ENCODE results near the gene TNF. TPM values are rescaled to one million over a fixed set of nuclear protein-coding genes. Genes with fewer than 3 reads are reported as not detected.
A peak's percentile ranks its signal among the peaks of the same experiment; 100 is the strongest.
"Not testable (repeated sequence)": the region's sequence is repeated elsewhere in the genome, so short reads cannot be mapped to it uniquely, and the experiment has no call there.

TNF gene
- total RNA-seq, 1 experiment from 2014 or later, result not detected

GRCh38 chr6:31551371-31551770 lies 24.0 kb upstream of the TNF start:
- H3K36me3 ChIP-seq, result peaks cover 46% of the 10 kb centered on the region
- not testable (repeated sequence) for H3K27ac ChIP-seq; H3K4me1 ChIP-seq (replicated peaks); H3K27me3 ChIP-seq (replicated peaks); H3K9me3 ChIP-seq (replicated peaks); H3K4me3 ChIP-seq
- DNase-seq (ENCODE audit: low read depth in 1 of 2, low spot score in 2 of 2), result peak in 1 of 2 experiments; percentile 28

DNA sequence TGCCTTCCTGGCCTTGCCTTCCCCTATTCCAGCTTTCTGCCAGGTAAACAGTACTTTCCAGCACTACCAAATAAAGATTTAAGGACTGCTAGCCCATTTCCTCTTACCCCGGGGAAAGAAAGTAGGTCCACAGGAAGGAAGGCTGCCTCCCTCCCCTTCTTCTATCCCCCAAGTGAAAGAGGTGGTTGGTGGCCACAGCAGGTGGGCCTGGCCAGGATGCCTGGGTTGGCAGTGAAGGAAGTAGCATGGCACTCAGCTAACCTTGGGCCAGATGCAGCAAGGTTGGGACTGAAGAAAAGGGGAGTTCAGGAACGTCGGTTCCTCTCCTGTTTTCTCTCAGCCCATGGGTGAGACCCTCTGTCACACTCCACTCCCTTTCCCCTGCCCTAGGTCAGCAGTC lies 19.1 kb upstream of the TNF start:
- Histone ChIP-seq H3K4me3 (no peak overlapping the region), H3K4me1 (replicated peaks) (peaks cover 28% of the 10 kb centered on the region), H3K9me3 (replicated peaks) (no peaks in the 10 kb centered on the region), H3K27me3 (replicated peaks) (no peaks in the 10 kb centered on the region), H3K27ac (no peak overlapping the region), H3K36me3 (peaks cover 51% of the 10 kb centered on the region)
- no peak for DNase-seq (ENCODE audit: low read depth in 1 of 2, low spot score in 2 of 2)

GRCh38 chr6:31557443-31558317 lies 17.7 kb upstream of the TNF start:
- Histone ChIP-seq H3K9me3 (replicated peaks) (no peaks in the 10 kb centered on the region), H3K27me3 (replicated peaks) (no peaks in the 10 kb centered on the region), H3K4me1 (replicated peaks) (peaks cover 28% of the 10 kb centered on the region), H3K4me3 (no peak overlapping the region), H3K36me3 (peaks cover 47% of the 10 kb centered on the region), H3K27ac (no peak overlapping the region)
- no peak for DNase-seq (ENCODE audit: low read depth in 1 of 2, low spot score in 2 of 2)

DNA sequence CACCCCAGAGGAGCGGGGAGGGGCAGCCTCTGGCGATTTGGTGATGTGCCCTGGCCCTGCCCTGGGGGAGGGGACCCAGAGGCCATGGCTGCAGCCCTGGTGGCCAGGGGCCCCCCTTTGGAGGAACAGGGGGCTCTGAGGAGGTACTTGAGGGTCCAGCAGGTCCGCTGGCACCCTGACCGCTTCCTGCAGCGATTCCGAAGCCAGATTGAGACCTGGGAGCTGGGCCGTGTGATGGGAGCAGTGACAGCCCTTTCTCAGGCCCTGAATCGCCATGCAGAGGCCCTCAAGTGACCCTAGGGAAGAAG lies 17.1 kb upstream of the TNF start:
- Histone ChIP-seq H3K9me3 (replicated peaks) (no peaks in the 10 kb centered on the region), H3K4me3 (no peak overlapping the region), H3K27me3 (replicated peaks) (no peaks in the 10 kb centered on the region), H3K4me1 (replicated peaks) (peaks cover 34% of the 10 kb centered on the region), H3K36me3 (peaks cover 43% of the 10 kb centered on the region), H3K27ac (no peak overlapping the region)
- no peak for DNase-seq (ENCODE audit: low read depth in 1 of 2, low spot score in 2 of 2)

- no peaks in the 10 kb centered on the region for H3K27me3 ChIP-seq (replicated peaks)
- H3K4me3 ChIP-seq, result no peak overlapping the region
- H3K36me3 ChIP-seq, result peaks cover 39% of the 10 kb centered on the region
- DNase-seq (ENCODE audit: low read depth in 1 of 2, low spot score in 2 of 2), result no peak
- H3K9me3 ChIP-seq (replicated peaks), result no peaks in the 10 kb centered on the region
- peaks cover 39% of the 10 kb centered on the region for H3K4me1 ChIP-seq (replicated peaks)
- peak overlapping the region; percentile 77; the same call in 1 of the 2 replicates for H3K27ac ChIP-seq
Observed at GRCh38 chr6:31558631-31559500, 16.5 kb upstream of the TNF start.

GRCh38 chr6:31559606-31559957 lies 15.8 kb upstream of the TNF start:
- H3K27me3 ChIP-seq (replicated peaks), result no peaks in the 10 kb centered on the region
- peaks cover 37% of the 10 kb centered on the region for H3K36me3 ChIP-seq
- no peak overlapping the region for H3K4me3 ChIP-seq
- no peak for DNase-seq (ENCODE audit: low read depth in 1 of 2, low spot score in 2 of 2)
- H3K27ac ChIP-seq, result peak overlapping the region; percentile 77
- H3K4me1 ChIP-seq (replicated peaks), result peaks cover 39% of the 10 kb centered on the region
- H3K9me3 ChIP-seq (replicated peaks), result no peaks in the 10 kb centered on the region

- Histone ChIP-seq H3K9me3 (replicated peaks) (no peaks in the 10 kb centered on the region), H3K27me3 (replicated peaks) (no peaks in the 10 kb centered on the region), H3K36me3 (peaks cover 34% of the 10 kb centered on the region), H3K27ac (peak overlapping the region; percentile 77), H3K4me3 (no peak overlapping the region), H3K4me1 (replicated peaks) (peaks cover 39% of the 10 kb centered on the region)
- peak; percentile 81 to 91 for DNase-seq (ENCODE audit: low read depth in 1 of 2, low spot score in 2 of 2)
Observed at GRCh38 chr6:31559958-31560696, 15.2 kb upstream of the TNF start.

DNA sequence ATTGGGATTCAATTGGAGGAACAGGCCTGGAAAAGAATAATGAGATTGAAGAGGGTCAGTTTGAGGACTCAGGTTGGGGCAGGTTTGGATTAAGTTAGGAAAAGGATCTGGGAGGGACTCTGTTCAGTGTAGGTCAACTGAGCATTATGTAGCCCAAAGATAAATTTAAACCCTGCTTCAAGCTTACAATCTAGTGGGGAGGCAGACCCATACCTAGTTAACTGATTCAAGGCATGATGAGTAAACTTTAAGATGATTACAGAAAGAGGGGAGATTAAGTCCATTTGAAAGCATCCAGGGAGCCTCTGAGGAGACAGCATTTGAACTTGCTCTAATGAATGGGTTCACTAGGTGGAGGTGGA lies 14.7 kb upstream of the TNF start:
- Histone ChIP-seq H3K9me3 (replicated peaks) (no peaks in the 10 kb centered on the region), H3K36me3 (peaks cover 34% of the 10 kb centered on the region), H3K27ac (peak overlapping the region; percentile 77), H3K4me1 (replicated peaks) (peaks cover 39% of the 10 kb centered on the region), H3K4me3 (no peak overlapping the region), H3K27me3 (replicated peaks) (no peaks in the 10 kb centered on the region)
- DNase-seq (ENCODE audit: low read depth in 1 of 2, low spot score in 2 of 2), result no peak

GRCh38 chr6:31567531-31568370 lies 7.6 kb upstream of the TNF start:
- Histone ChIP-seq H3K4me3 (no peak overlapping the region), H3K4me1 (replicated peaks) (peaks cover 11% of the 10 kb centered on the region), H3K9me3 (replicated peaks) (no peaks in the 10 kb centered on the region), H3K36me3 (no peaks in the 10 kb centered on the region), H3K27me3 (replicated peaks) (no peaks in the 10 kb centered on the region), H3K27ac (no peak overlapping the region)
- DNase-seq (ENCODE audit: low read depth in 1 of 2, low spot score in 2 of 2), result no peak

- H3K4me1 ChIP-seq (replicated peaks), result peaks cover 3% of the 10 kb centered on the region
- no peak for DNase-seq (ENCODE audit: low read depth in 1 of 2, low spot score in 2 of 2)
- H3K36me3 ChIP-seq, result no peaks in the 10 kb centered on the region
- H3K27ac ChIP-seq, result no peak overlapping the region
- H3K27me3 ChIP-seq (replicated peaks), result no peaks in the 10 kb centered on the region
- no peaks in the 10 kb centered on the region for H3K9me3 ChIP-seq (replicated peaks)
- H3K4me3 ChIP-seq, result no peak overlapping the region
Observed at GRCh38 chr6:31568537-31568961, 6.8 kb upstream of the TNF start.

- H3K27me3 ChIP-seq (replicated peaks), result no peaks in the 10 kb centered on the region
- no peak overlapping the region for H3K4me3 ChIP-seq
- no peak for DNase-seq (ENCODE audit: low read depth in 1 of 2, low spot score in 2 of 2)
- no peaks in the 10 kb centered on the region for H3K36me3 ChIP-seq
- H3K9me3 ChIP-seq (replicated peaks), result no peaks in the 10 kb centered on the region
- H3K4me1 ChIP-seq (replicated peaks), result no peaks in the 10 kb centered on the region
- H3K27ac ChIP-seq, result no peak overlapping the region
Observed at GRCh38 chr6:31569861-31570536, 5.4 kb upstream of the TNF start.

- Histone ChIP-seq H3K27ac (no peak within 1 kb of the TSS), H3K4me3 (no peak within 1 kb of the TSS), H3K36me3 (no peaks in the 10 kb centered on the region), H3K9me3 (replicated peaks) (no peaks in the 10 kb centered on the region), H3K4me1 (replicated peaks) (no peaks in the 10 kb centered on the region), H3K27me3 (replicated peaks) (no peaks in the 10 kb centered on the region)
- no peak for DNase-seq (ENCODE audit: low read depth in 1 of 2, low spot score in 2 of 2)
Observed at GRCh38 chr6:31572041-31572911, 3.1 kb upstream of the TNF start, which contains the start of gene LTA. Gene LTA (plus strand): TSS chr6:31572289. CDS start chr6:31572743, 454 bp downstream.
